ENCODE data around the gene WDR27. TPM values are rescaled to one million over a fixed set of nuclear protein-coding genes. Genes with fewer than 3 reads are reported as not detected.
"Not testable (repeated sequence)": the region's sequence is repeated elsewhere in the genome, so short reads cannot be mapped to it uniquely, and the experiment has no call there.

The WDR27 gene
- total and polyA plus RNA-seq, 2 donors, result 15.9 to 54.5 TPM

DNA sequence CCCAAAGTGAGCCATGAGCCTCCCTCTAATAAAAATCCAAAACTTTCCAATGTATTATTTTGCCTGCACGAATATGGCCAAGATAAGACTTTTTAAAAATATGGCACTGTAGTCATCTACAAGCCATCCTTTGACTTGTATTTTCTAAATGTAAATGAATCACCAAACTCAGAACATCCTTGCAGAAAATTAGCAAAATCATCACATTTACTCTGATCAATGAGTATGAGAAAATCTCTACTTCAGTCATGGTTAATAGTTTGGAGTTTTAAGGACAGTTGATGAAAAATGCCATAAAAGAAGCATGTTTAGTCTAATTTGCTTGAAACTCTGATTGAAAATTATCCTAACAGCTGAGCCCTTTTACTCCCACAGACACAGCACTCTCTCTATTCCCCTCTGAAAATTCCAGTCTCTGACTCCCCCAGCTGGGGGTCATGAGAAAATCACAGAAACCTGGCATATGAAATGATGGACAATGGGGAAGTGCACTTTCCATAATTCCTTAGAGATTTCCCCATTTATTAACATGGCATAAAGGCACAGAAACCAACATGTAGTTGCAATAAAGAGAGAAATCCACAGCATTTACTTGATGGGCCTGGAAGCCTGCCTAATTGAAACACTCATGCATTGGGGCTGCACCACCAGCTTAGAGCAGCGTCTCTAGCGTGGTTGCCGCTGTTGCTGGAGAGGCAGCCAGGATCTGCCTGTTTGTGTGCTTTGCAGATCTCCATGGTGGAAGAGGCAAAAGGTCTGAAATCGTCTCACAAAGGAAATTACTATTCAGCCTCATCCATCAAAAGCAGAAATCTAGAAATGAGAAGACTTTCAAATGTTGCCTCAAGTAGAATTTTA, 214.0 kb downstream of the WDR27 start:
- no peaks in the 10 kb centered on the region for H3K36me3 ChIP-seq (ENCODE audit: insufficient read depth)
- 82% methylated on average over 5 of the region's 5 CpGs for WGBS
- no peak overlapping the region for H3K4me3 ChIP-seq (ENCODE audit: low read depth, low read length)
- H3K4me1 ChIP-seq (ENCODE audit: insufficient read depth), result no peaks in the 10 kb centered on the region
- no peak overlapping the region for H3K27ac ChIP-seq (ENCODE audit: low read depth)
- DNase-seq (ENCODE audit: extremely low spot score), result no peak

DNA sequence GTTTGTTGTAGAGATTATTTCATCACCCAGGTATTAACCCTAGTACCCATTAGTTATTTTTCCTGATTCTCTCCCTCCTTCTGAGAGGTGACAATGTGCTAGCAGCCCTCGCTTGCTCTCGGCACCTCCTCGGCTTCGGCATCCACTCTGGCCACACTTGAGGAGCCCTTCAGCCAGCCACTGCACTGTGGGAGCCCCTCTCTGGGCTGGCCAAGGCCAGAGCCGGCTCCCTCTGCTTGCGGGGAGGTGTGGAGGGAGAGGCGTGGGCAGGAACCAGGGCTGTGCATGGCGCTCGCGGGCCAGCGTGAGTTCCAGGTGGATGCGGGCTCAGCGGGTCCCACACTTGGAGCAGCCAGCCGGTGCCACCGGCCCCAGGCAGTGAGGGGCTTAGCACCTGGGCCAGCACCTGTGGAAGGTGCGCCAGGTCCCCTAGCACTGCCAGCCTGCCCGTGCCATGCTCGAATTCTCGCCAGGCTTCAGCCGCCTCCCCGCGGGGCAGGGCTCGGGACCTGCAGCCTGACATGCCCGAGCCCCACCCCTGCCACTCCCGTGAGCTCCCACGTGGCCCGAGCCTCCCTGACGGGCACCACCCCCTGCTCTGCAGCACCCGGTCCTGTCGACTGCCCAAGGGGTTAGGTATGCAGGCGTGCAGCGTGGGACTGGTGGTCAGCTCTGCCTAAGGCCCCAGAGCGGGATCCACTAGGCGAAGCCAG, 221.9 kb downstream of the WDR27 start:
- Histone ChIP-seq H3K36me3 (ENCODE audit: insufficient read depth) (no peaks in the 10 kb centered on the region), H3K4me1 (ENCODE audit: insufficient read depth) (no peaks in the 10 kb centered on the region), H3K4me3 (ENCODE audit: low read depth, low read length) (no peak overlapping the region), H3K27ac (ENCODE audit: low read depth) (no peak overlapping the region)
- WGBS, result 97% methylated on average over 34 of the region's 34 CpGs
- no peak for DNase-seq (ENCODE audit: extremely low spot score)

- H3K4me3 ChIP-seq (ENCODE audit: low read depth, low read length), result no peak overlapping the region
- no peak overlapping the region for H3K27ac ChIP-seq (ENCODE audit: low read depth)
- whole genome bisulfite sequencing, result 99% methylated on average over 1 of the region's 1 CpG
- H3K36me3 ChIP-seq (ENCODE audit: insufficient read depth), result no peaks in the 10 kb centered on the region
- no peaks in the 10 kb centered on the region for H3K4me1 ChIP-seq (ENCODE audit: insufficient read depth)
- no peak for DNase-seq (ENCODE audit: extremely low spot score)
These were observed 227.5 kb downstream of the WDR27 start for GRCh38 chr6:169474362-169474761.

GRCh38 chr6:169473663-169474062, 228.2 kb downstream of the WDR27 start:
- 98% methylated on average over 1 of the region's 1 CpG for WGBS
- no peaks in the 10 kb centered on the region for H3K4me1 ChIP-seq (ENCODE audit: insufficient read depth)
- H3K27ac ChIP-seq (ENCODE audit: low read depth), result no peak overlapping the region
- no peak for DNase-seq (ENCODE audit: extremely low spot score)
- H3K36me3 ChIP-seq (ENCODE audit: insufficient read depth), result no peaks in the 10 kb centered on the region
- H3K4me3 ChIP-seq (ENCODE audit: low read depth, low read length), result no peak overlapping the region

DNA sequence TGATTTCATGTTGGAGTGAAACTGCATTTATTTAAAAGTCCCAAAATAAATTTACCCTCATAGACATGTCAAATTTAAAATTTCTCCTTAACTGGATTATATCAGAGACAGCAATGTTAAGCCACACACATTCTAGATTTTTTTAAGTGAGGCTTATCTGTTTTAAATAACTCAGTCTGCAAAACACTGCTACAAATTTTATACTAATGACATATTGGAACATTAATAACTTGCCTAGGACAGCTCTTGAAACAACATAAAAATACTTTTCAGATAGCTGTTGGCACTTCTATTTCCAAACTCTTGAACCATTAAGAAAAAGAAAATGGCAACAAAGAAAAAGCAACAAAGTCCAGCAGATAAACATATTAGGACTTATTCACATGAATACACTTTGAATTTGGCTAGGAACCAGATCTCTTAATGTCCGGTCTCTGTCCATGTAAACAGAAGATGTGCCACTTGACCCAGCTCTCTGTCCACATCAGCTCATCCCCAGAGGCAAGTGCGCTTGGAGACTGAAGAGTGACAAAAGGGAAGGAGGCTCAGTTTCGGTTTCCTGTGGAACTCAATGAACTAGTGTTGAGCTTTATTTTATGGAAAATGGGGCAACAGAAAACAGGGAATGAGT, 228.9 kb downstream of the WDR27 start:
- WGBS, result 50% methylated on average over 3 of the region's 3 CpGs
- no peak for DNase-seq (ENCODE audit: extremely low spot score)
- Histone ChIP-seq H3K27ac (ENCODE audit: low read depth) (no peak overlapping the region), H3K36me3 (ENCODE audit: insufficient read depth) (no peaks in the 10 kb centered on the region), H3K4me1 (ENCODE audit: insufficient read depth) (no peaks in the 10 kb centered on the region), H3K4me3 (ENCODE audit: low read depth, low read length) (no peak overlapping the region)

DNA sequence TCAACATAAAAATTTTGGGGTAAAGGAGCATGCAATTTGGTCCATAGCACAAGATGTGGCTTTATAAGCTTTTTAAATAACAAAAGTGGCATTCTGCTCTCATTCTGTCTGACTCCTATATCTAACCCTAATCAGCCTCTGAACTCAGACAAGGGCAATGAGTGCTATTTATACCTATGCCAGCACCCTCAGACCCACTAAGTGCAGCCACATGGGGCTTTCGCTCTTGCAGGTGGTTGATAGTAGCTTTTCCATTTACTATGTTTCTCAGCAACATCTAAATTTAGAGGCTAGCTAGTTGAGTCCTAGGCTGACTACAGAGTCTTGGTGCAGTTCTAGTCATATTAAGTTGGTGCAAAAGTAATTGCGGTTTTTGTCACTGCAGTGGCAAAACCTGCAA, 231.0 kb downstream of the WDR27 start:
- 99% methylated on average over 2 of the region's 2 CpGs for WGBS
- H3K36me3 ChIP-seq (ENCODE audit: insufficient read depth), result no peaks in the 10 kb centered on the region

DNA sequence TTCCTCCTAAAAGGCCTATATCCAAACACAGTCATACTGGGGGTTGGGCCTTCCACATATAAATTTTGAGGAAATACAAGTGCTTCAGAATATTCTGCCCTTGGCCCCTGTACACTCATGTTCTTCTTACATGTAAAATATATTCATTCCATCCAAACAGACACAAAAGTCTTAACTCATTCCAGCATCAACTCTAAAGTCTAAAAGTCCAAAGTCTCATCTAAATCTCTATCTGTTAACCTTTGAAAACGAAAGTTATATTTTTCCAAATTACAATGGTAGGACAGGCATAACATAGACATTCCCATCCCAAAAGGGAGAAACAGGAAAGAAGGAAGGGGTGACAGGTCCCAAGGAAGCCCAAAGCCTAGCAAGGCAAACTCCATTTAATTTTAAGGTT, 232.8 kb downstream of the WDR27 start:
- no peak overlapping the region for H3K4me3 ChIP-seq (ENCODE audit: low read depth, low read length)
- 89% methylated on average over 1 of the region's 1 CpG for WGBS
- H3K36me3 ChIP-seq (ENCODE audit: insufficient read depth), result no peaks in the 10 kb centered on the region
- no peak overlapping the region for H3K27ac ChIP-seq (ENCODE audit: low read depth)
- DNase-seq (ENCODE audit: extremely low spot score), result no peak
- no peaks in the 10 kb centered on the region for H3K4me1 ChIP-seq (ENCODE audit: insufficient read depth)

More for the DNA sequence above, 231.0 kb downstream of the WDR27 start:
- DNase-seq (ENCODE audit: extremely low spot score), result no peak
- H3K27ac ChIP-seq (ENCODE audit: low read depth), result no peak overlapping the region
- no peaks in the 10 kb centered on the region for H3K4me1 ChIP-seq (ENCODE audit: insufficient read depth)
- H3K4me3 ChIP-seq (ENCODE audit: low read depth, low read length), result no peak overlapping the region

DNA sequence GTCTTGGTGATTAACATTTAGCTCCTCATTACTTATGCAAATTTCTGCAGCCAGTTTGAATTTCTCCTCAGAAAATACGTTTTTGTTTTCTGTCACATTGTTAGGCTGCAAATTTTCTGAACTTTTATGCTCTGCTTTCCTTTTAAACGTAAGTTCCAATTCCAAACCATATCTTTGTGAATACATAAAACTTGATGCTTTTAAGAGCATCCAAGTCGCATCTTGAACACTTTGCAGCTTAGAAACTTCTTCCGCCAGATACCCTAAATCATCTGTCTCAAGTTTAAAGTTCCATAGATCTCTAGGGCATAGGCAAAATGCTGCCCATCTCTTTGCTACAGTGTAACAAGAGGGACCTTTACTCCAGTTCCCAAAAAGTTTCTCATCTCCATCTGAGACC, 234.1 kb downstream of the WDR27 start:
- not testable (repeated sequence) for H3K4me1 ChIP-seq (ENCODE audit: insufficient read depth); H3K27ac ChIP-seq (ENCODE audit: low read depth); H3K36me3 ChIP-seq (ENCODE audit: insufficient read depth); DNase-seq (ENCODE audit: extremely low spot score); H3K4me3 ChIP-seq (ENCODE audit: low read depth, low read length)
- WGBS, result 95% methylated on average over 4 of the region's 4 CpGs

DNA sequence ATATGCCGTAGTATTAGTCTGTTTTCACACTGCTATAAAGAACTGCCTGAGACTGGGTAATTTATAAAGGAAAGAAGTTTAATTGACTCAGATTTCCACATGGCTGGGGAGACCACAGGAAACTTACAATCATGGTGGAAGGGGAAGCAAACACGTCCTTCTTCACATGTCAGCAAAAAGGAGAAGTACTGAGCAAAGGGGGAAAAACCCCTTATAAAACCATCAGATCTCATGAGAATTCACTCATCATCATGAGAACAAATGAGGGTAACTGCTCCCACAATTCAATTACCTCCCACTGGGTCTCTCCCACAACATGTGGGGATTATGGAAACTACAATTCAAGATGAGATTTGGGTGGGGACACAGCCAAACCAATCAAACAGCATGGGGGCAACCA, 235.6 kb downstream of the WDR27 start:
- not testable (repeated sequence) for H3K27ac ChIP-seq (ENCODE audit: low read depth); H3K4me3 ChIP-seq (ENCODE audit: low read depth, low read length); H3K4me1 ChIP-seq (ENCODE audit: insufficient read depth); H3K36me3 ChIP-seq (ENCODE audit: insufficient read depth); DNase-seq (ENCODE audit: extremely low spot score)
- 95% methylated on average over 2 of the region's 2 CpGs for WGBS

GRCh38 chr6:169457762-169458161, 244.1 kb downstream of the WDR27 start:
- no peaks in the 10 kb centered on the region for H3K4me1 ChIP-seq (ENCODE audit: insufficient read depth)
- H3K4me3 ChIP-seq (ENCODE audit: low read depth, low read length), result no peak overlapping the region
- DNase-seq (ENCODE audit: extremely low spot score), result no peak
- no peak overlapping the region for H3K27ac ChIP-seq (ENCODE audit: low read depth)
- WGBS, result 94% methylated on average over 5 of the region's 5 CpGs
- H3K36me3 ChIP-seq (ENCODE audit: insufficient read depth), result no peaks in the 10 kb centered on the region

- Histone ChIP-seq H3K4me3 (ENCODE audit: low read depth, low read length) (no peak overlapping the region), H3K27ac (ENCODE audit: low read depth) (no peak overlapping the region), H3K4me1 (ENCODE audit: insufficient read depth) (no peaks in the 10 kb centered on the region), H3K36me3 (ENCODE audit: insufficient read depth) (no peaks in the 10 kb centered on the region)
- 98% methylated on average over 12 of the region's 12 CpGs for WGBS
- DNase-seq (ENCODE audit: extremely low spot score), result no peak
These were observed 245.0 kb downstream of the WDR27 start for GRCh38 chr6:169456840-169457239.

DNA sequence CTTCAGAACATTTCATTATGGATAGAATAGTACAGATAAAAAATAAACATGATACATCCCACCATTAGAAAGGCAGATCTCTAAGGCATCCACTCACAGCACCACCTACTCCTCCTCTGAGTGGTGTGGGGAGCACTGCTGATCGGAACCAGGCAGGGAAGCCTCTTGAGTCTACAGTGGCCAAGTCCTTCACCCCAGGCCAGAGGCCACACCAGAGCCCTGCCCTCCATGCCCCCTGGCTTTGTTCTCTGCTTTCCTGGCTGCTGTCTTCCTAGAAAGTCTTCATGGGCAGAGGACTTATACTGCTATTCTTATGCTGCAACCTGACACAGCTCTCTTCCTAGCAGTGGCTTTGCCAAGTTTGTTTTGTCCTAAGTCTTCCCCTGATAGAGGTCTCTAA, 246.4 kb downstream of the WDR27 start:
- 96% methylated on average over 1 of the region's 1 CpG for WGBS
- Histone ChIP-seq H3K4me1 (ENCODE audit: insufficient read depth) (peaks cover 2% of the 10 kb centered on the region), H3K36me3 (ENCODE audit: insufficient read depth) (no peaks in the 10 kb centered on the region), H3K27ac (ENCODE audit: low read depth) (no peak overlapping the region), H3K4me3 (ENCODE audit: low read depth, low read length) (no peak overlapping the region)
- no peak for DNase-seq (ENCODE audit: extremely low spot score)

DNA sequence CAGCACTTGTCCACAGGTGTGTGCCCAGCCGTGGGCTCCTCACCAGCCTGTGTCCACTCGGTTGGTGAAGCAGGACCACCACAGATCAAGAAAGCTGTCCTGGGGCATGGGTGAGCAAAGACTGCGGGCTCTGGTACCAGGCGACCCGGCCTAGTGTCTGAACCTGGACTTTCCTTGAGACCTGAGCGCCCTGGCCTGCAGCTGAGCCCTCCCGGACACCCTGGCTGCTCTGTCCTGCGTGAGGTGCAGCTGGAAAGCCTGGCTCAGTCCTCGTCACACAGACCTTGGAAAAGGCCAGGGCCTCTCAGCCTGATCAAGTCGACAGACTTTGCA, 247.0 kb downstream of the WDR27 start:
- Histone ChIP-seq H3K4me3 (ENCODE audit: low read depth, low read length) (no peak overlapping the region), H3K36me3 (ENCODE audit: insufficient read depth) (no peaks in the 10 kb centered on the region), H3K4me1 (ENCODE audit: insufficient read depth) (peaks cover 2% of the 10 kb centered on the region), H3K27ac (ENCODE audit: low read depth) (peak overlapping the region; percentile 75)
- WGBS, result 87% methylated on average over 10 of the region's 10 CpGs
- DNase-seq (ENCODE audit: extremely low spot score), result no peak
